HepG2 (cell line): Measurements from ENCODE around the gene NXPE4.

Experiments
- CTCF ChIP-seq: sonication (generic); formaldehyde crosslinking; IDR thresholded peaks from 2 replicates; pipeline ENCODE4 v1.5.0; 2020; ENCODE audit warnings: mild to moderate bottlenecking, missing genetic modification reagents, moderate library complexity
- NFIC ChIP-seq: IDR thresholded peaks from 2 replicates; pipeline ENCODE4 v1.6.1; 2012; ENCODE audit warnings: mild to moderate bottlenecking, low read length, inconsistent platforms
- RFX5 ChIP-seq: IDR thresholded peaks from 2 replicates; pipeline ENCODE4 v1.6.1; 2011; ENCODE audit warnings: low read depth, low read length, improper control_type of control experiment
- RXRA ChIP-seq: sonication (generic); formaldehyde crosslinking; IDR thresholded peaks from 2 replicates; pipeline ENCODE4 v1.5.1; 2020; ENCODE audit warnings: missing genetic modification reagents

DNA sequence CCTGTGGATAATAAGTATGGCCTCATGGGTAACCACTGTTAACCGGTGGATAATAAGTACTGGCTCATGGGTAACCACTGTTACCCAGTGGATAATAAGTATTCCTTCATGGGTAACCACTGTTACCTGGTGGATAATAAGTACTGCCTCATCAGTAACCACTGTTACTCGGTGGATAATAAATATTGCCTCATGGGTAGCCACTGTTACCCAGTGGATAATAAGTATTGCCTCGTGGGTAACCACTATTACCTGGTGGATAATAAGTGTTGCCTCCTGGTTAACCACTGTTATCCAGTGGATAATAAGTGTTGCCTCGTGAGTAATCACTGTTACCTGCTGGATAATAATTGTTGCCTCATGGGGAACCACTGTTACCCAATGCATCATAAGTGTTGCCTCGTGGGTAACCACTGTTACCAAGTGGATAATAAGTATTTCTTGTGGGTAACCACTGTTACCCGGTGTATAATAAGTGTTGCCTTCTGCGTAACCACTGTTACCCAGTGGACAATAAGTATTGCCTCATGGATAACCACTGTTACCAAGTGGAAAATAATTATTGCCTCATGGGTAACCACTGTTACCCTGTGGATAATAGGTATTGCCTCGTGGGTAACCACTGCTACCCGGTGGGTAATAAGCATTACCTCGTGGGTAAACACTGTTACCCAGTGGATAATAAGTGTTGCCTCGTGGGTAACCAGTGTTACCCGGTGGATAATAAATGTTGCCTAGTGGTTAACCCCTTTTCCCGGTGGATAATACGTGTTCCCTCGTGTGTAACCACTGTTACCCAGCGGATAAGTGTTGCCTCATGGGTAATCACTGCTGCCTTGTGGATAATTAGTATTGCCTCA is 26.6 kb upstream of the NXPE4 start:
- TF ChIP-seq NFIC, result no peak
- TF ChIP-seq CTCF, result no peak
- TF ChIP-seq RXRA, result no peak
- TF ChIP-seq RFX5, result no peak
